Measurements from ENCODE around the gene ANAPC1.

DNA sequence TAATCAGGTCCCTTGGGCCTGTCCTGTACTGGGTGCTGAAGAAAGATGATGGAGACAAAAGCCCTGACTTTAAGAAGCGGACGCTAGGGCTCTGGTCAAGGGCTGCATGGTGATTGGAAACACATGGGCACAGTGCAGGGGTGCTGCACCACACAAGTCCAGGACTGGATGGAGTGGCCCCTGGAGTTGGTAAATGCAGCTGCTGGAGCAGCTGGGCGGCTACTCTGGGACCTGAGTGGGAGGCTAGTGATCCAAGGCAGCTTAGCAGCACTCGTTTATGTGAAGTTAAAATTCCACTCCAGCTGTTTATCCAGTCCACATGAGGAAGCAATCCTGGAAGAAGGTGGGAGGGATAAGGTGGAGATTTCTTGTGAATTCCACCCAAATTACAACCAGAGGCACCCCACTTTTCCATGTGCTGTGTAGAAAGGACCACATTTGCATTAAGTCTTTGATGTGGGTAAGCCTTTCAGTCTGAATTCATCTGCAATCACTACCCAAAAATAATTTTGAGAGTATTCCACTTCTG lies 39.3 kb upstream of the ANAPC1 start:
- TF ChIP-seq CTCF (IDR thresholded peaks at IDR 0.05) = no peak
- TF ChIP-seq, protein P1, sequence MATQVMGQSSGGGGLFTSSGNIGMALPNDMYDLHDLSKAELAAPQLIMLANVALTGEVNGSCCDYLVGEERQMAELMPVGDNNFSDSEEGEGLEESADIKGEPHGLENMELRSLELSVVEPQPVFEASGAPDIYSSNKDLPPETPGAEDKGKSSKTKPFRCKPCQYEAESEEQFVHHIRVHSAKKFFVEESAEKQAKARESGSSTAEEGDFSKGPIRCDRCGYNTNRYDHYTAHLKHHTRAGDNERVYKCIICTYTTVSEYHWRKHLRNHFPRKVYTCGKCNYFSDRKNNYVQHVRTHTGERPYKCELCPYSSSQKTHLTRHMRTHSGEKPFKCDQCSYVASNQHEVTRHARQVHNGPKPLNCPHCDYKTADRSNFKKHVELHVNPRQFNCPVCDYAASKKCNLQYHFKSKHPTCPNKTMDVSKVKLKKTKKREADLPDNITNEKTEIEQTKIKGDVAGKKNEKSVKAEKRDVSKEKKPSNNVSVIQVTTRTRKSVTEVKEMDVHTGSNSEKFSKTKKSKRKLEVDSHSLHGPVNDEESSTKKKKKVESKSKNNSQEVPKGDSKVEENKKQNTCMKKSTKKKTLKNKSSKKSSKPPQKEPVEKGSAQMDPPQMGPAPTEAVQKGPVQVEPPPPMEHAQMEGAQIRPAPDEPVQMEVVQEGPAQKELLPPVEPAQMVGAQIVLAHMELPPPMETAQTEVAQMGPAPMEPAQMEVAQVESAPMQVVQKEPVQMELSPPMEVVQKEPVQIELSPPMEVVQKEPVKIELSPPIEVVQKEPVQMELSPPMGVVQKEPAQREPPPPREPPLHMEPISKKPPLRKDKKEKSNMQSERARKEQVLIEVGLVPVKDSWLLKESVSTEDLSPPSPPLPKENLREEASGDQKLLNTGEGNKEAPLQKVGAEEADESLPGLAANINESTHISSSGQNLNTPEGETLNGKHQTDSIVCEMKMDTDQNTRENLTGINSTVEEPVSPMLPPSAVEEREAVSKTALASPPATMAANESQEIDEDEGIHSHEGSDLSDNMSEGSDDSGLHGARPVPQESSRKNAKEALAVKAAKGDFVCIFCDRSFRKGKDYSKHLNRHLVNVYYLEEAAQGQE (IDR thresholded peaks at IDR 0.05) = no peak
- TF ChIP-seq, protein P2, sequence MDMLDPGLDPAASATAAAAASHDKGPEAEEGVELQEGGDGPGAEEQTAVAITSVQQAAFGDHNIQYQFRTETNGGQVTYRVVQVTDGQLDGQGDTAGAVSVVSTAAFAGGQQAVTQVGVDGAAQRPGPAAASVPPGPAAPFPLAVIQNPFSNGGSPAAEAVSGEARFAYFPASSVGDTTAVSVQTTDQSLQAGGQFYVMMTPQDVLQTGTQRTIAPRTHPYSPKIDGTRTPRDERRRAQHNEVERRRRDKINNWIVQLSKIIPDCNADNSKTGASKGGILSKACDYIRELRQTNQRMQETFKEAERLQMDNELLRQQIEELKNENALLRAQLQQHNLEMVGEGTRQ (IDR thresholded peaks at IDR 0.05) = no peak

Data from A549 (cell line).